ENCODE measurements around the gene COL9A3. TPM values are rescaled to one million over a fixed set of nuclear protein-coding genes. Genes with fewer than 3 reads are reported as not detected.

The COL9A3 gene
- total RNA-seq, 1 donor from 2014 or later = 8.9 TPM

DNA sequence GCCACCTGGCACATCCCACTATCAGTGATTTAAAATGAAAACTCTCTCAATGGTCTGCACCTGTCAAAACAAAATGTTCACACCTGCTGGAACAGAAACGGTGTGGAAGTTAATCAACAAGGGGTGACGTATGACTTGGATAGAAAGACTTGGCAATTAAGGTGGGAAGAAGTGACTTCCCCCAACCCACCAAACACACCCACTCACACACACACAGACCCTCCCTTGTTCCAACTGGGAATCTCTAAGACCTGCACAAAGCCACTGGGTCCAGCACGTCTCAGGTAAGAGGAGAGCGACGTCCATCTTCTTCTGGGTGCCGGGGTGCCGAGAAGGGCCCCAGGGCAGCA is 69.8 kb downstream of the COL9A3 start:
- H3K9me3 Mint-ChIP-seq (ENCODE audit: low read depth) = no peaks in the 10 kb centered on the region

DNA sequence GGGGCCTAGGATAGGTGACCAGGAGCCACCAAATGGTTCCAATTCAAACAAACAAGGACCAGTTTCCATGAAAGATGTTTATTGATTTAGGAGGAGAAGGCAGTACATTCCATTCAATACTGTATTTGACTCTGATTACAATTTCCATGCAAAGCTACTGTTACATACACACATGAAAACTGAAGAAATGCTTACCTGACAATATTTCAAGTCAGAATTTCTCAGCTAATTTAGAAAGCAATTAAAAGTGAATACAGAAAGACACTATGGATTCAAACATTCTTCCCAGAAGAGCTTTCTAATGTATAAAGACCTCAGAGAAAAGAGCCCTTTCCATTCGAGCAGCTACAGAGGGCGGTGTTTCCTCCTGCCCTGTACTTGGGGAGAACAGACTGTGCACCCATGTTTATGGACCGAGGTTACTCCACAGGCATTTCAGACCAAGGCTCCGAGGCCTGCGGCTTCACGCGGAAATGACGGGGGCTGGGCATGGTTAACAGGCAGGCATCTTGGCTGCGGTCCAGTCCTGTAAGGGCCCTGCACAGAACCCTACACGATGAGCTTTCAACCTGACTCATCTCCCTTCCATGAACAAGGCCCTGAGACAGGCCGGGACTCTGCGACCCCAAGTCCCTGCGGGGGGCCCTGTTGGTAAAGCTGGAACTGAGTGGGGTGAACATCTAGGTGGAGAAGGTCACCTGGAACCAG is 70.5 kb downstream of the COL9A3 start:
- H3K27ac Mint-ChIP-seq (ENCODE audit: unreplicated experiment) = peak overlapping the region; percentile 91
- H3K27me3 Mint-ChIP-seq (ENCODE audit: low read depth) = no peaks in the 10 kb centered on the region
- DNase-seq (ENCODE audit: low spot score) = peak; percentile 89
- TF ChIP-seq, protein P1, sequence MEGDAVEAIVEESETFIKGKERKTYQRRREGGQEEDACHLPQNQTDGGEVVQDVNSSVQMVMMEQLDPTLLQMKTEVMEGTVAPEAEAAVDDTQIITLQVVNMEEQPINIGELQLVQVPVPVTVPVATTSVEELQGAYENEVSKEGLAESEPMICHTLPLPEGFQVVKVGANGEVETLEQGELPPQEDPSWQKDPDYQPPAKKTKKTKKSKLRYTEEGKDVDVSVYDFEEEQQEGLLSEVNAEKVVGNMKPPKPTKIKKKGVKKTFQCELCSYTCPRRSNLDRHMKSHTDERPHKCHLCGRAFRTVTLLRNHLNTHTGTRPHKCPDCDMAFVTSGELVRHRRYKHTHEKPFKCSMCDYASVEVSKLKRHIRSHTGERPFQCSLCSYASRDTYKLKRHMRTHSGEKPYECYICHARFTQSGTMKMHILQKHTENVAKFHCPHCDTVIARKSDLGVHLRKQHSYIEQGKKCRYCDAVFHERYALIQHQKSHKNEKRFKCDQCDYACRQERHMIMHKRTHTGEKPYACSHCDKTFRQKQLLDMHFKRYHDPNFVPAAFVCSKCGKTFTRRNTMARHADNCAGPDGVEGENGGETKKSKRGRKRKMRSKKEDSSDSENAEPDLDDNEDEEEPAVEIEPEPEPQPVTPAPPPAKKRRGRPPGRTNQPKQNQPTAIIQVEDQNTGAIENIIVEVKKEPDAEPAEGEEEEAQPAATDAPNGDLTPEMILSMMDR (IDR thresholded peaks at IDR 0.05) = peak; percentile 56
- H3K36me3 Mint-ChIP-seq (ENCODE audit: low read depth) = peaks cover 29% of the 10 kb centered on the region
- peaks cover 20% of the 10 kb centered on the region for H3K4me1 Mint-ChIP-seq (ENCODE audit: low read depth)
- H3K4me3 Mint-ChIP-seq (ENCODE audit: unreplicated experiment) = peak overlapping the region; percentile 6
- no peaks in the 10 kb centered on the region for H3K9me3 Mint-ChIP-seq (ENCODE audit: low read depth)

More for the DNA sequence above, 69.8 kb downstream of the COL9A3 start:
- H3K36me3 Mint-ChIP-seq (ENCODE audit: low read depth) = peaks cover 30% of the 10 kb centered on the region
- TF ChIP-seq, protein P1 (IDR thresholded peaks at IDR 0.05) = no peak
- DNase-seq (ENCODE audit: low spot score) = peak; percentile 43
- peaks cover 20% of the 10 kb centered on the region for H3K4me1 Mint-ChIP-seq (ENCODE audit: low read depth)
- no peak overlapping the region for H3K27ac Mint-ChIP-seq (ENCODE audit: unreplicated experiment)
- no peak overlapping the region for H3K4me3 Mint-ChIP-seq (ENCODE audit: unreplicated experiment)
- no peaks in the 10 kb centered on the region for H3K27me3 Mint-ChIP-seq (ENCODE audit: low read depth)

DNA sequence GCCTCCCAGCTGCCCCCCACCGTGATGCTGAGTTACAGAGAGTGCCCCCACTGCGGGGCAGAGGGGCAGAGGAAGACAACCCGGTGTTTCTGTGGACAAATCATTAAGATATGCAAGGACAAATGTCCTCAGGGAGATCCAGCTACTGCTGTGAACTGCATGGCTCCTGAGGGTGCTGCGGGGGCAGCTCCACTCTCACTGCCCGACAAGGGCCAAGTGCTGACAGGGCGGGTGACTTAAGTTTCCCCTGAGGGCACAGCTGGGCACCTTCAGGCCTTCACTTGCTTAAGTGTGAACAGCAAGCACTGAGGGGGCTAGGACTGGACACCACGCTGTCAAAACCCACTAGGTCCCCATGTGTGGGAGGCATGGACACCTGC is 71.0 kb downstream of the COL9A3 start:
- H3K27me3 Mint-ChIP-seq (ENCODE audit: low read depth) = no peaks in the 10 kb centered on the region
- peaks cover 20% of the 10 kb centered on the region for H3K4me1 Mint-ChIP-seq (ENCODE audit: low read depth)
- TF ChIP-seq, protein P1 (IDR thresholded peaks at IDR 0.05) = no peak
- peaks cover 34% of the 10 kb centered on the region for H3K36me3 Mint-ChIP-seq (ENCODE audit: low read depth)
- peak overlapping the region; percentile 91 for H3K27ac Mint-ChIP-seq (ENCODE audit: unreplicated experiment)
- peak; percentile 60 for DNase-seq (ENCODE audit: low spot score)
- H3K4me3 Mint-ChIP-seq (ENCODE audit: unreplicated experiment) = peak overlapping the region; percentile 6
- H3K9me3 Mint-ChIP-seq (ENCODE audit: low read depth) = no peaks in the 10 kb centered on the region

DNA sequence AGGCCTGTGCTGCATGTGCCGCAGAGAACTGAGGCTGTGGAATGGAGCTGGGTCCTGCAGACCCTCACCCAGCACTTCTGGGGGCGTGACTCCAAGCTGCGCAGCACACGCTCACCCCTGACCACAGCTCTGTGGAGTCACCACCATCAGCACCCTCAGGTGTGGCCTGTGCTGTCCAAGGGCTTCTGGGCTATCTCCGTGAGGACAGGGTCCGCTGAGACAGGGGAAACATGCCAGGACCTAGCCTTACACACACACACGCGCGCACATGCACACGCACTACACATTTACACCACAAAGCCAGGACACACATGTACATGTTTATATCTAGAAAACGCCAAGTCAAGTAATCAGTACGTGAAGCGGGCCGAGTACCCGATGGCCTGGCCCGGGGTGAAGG is 71.6 kb downstream of the COL9A3 start:
- Mint-ChIP-seq H3K36me3 (ENCODE audit: low read depth) (peaks cover 37% of the 10 kb centered on the region), H3K9me3 (ENCODE audit: low read depth) (no peaks in the 10 kb centered on the region), H3K4me1 (ENCODE audit: low read depth) (peaks cover 20% of the 10 kb centered on the region), H3K4me3 (ENCODE audit: unreplicated experiment) (no peak overlapping the region), H3K27me3 (ENCODE audit: low read depth) (no peaks in the 10 kb centered on the region), H3K27ac (ENCODE audit: unreplicated experiment) (peak overlapping the region; percentile 91)
- peak; percentile 56 for DNase-seq (ENCODE audit: low spot score)
- TF ChIP-seq, protein P1 (IDR thresholded peaks at IDR 0.05) = no peak

DNA sequence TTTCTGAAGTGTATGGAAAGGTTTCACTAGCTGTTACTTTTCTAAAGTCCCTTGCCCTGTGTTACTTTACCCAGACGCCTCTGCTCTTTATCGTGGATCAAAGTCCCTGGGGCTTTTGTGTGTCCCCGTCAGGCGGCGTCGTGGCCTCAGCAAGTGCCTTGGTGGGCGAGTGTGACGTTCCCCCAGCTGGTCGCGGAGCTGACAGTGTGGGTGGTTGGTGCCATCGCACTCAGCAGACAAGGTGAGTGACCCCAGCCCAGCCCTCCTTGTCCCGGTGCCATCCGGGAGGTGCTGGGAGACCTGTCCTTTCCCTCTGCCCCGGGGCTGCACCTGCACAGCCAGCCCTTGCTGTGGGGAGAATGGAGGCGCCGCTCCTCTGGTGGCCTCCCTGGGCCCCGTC is 72.1 kb downstream of the COL9A3 start:
- TF ChIP-seq, protein P1 (IDR thresholded peaks at IDR 0.05) = no peak
- H3K9me3 Mint-ChIP-seq (ENCODE audit: low read depth) = no peaks in the 10 kb centered on the region
- no peaks in the 10 kb centered on the region for H3K27me3 Mint-ChIP-seq (ENCODE audit: low read depth)
- DNase-seq (ENCODE audit: low spot score) = peak; percentile 93
- H3K4me3 Mint-ChIP-seq (ENCODE audit: unreplicated experiment) = no peak overlapping the region
- H3K27ac Mint-ChIP-seq (ENCODE audit: unreplicated experiment) = no peak overlapping the region
- H3K4me1 Mint-ChIP-seq (ENCODE audit: low read depth) = peaks cover 20% of the 10 kb centered on the region
- H3K36me3 Mint-ChIP-seq (ENCODE audit: low read depth) = peaks cover 42% of the 10 kb centered on the region

Data from chondrocyte (in vitro differentiated cells).